Stimulated activated CD8-positive, alpha-beta memory T cell treated with anti-CD3 and anti-CD28 coated beads, Interleukin-4, amount 100 ng/mL, for 1 hour (primary cell): ENCODE measurements around the gene LSM7.

ENCODE experiments used
- DNase-seq, 2 donors: peaks; one replicate each; pipeline ENCODE4 v3.0.0-alpha.2; 2020; ENCODE audit warnings: low read depth in 2 of 2, low spot score in 1 of 2

LSM7 gene

GRCh38 chr19:2328401-2329148, at the start of gene LSM7, which contains the start of gene SPPL2B:
LSM7 (minus strand) TSS chr19:2328586; CDS start chr19:2328566, 20 bp downstream.
SPPL2B (plus strand) TSS chr19:2328684; CDS start chr19:2328710, 26 bp downstream.
- DNase-seq, result peak; percentile 81 to 89

DNA sequence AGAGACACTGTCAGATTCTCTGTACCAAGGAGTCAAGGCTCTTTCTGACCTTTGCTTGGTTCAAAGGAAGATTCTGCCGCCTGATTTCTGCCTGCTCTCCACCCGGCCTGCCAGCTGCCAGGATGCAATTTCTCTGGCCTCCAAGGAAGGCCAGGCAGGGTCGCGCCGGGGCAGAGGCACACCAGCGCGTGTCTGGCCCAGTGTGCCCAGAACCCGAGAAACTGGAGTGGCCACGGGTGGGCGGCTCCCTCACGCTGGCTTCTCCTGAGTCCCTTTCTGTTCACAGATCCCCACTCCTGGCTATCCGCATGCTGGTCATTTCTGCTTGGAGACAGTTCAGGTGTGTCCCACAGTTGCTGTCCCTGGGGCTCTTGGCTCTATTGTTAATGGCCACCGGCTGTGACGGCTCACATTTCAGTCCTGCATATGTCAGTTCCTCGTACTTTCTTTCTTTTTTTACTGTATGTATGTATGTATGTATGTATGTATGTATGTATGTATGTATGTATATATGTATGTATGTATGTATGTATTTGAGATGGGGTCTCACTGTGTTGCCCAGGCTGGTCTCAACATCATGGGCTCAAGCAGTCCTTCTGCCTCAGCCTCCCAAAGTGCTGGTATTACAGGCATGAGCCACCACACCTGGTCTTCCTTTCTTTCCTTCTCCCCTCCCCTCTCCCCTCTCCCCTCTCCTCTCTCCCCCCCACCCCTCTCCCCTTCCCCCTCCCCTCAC, 48.6 kb upstream of the LSM7 start:
- DNase-seq, result no peak

DNA sequence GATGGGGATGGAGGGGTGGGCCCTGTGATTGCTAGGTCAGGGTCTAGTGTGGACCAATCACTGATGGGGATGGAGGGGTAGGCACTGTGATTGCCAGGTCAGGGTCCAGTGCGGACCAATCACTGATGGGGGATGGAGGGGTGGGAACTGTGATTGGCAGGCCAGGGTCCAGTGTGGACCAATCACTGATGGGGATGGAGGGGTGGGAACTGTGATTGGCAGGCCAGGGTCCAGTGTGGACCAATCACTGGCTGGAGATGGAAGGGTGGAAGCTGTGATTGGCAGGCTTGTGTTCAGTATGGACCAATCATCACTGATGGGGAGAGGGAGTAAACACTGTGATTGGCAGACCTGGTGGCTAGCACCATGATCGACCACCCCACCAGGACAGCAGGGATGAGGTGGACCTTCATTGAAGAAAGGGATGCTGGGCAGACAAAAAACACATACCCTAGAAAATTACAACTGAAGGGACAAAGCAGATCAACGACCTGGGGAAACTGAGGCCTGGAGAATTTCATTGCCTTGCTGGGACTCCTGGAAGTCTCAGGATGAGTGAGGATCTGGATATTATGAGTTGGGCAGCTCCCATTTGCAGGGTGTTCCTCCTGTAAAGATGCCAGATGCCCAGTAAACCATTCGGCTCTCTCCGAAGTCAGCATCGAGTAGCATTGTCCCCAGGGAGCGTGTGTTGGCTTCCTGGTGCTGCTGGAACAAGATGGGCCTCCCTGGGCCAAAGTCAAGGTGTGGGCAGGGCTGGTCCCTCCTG, 47.2 kb upstream of the LSM7 start:
- DNase-seq, result no peak

DNA sequence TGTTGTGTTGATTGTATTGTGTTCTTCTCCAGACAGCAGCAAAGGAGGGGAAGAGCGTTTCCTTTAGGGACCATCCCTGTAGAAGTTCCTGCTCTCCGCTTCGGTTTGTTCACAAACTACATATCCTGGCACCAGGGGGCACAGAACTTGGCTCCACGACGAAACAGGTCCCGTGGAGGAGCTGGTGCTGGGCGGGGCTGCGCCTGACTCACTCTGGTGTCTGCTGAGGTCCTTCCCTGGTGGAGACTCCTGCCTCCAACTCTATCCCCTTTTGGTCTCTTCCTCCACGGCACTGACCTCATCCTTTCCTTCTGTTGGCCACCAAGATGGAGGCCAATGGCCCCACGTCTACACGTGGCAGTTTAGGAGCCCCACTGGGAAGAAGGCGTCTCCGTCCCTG, 46.4 kb upstream of the LSM7 start:
- no peak for DNase-seq

- DNase-seq, result no peak
These were observed 43.8 kb upstream of the LSM7 start for GRCh38 chr19:2372076-2372612.

DNA sequence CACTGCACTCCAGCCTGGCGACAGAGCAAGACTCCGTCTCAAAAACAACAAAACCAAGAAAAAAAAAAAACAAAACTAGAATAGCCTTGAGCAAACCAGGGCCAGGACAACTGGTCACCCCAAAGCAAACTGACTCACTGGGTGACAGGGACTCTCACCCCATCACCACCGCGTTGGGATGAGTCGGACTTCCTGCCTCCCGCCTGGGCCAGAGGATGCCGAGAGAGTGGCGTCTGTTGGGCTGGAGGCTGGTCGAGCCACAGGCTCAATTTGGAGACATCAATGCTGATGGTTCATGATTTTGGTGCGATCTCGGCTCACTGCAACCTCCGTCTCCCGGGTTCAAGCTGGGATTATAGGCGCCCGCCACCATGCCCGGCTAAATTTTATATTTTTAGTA, 43.3 kb upstream of the LSM7 start:
- no peak for DNase-seq

DNA sequence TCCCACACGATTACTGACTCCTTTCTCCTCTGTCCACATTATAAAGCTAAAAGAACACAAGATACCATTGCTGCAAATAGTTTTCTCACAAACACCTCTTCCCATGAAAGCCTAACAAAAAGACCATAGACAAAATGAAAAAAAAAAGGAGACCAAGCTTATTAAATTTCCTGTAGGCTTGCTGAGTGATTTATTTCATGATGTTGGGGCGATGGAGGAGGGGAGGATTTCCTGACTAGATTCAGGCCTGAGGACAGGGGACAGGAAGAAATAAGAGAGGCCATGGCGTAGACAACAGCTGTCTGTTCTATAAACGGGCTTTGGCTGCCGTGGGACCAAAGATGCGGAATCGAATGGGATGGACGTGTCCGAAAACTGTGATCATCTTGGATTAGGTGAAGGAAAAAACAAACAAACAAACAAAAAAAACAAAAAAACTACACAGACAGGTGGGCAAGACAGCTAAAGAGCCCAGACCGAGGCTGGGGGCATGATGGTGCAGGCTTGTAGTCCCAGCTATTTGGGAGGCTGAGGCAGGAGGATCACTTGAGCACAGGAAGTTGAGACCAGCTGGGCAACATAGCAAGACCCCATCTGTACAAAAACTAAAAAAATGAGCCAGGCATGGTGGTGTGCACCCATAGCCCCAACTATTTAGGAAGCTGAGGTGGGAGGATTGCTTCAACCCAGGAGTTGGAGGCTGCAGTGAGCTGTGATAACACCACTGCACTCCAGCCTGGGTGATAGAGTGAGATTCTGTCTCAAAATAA, 37.0 kb upstream of the LSM7 start:
- no peak for DNase-seq

- DNase-seq, result no peak
These were observed 35.0 kb upstream of the LSM7 start for GRCh38 chr19:2363419-2363818.

DNA sequence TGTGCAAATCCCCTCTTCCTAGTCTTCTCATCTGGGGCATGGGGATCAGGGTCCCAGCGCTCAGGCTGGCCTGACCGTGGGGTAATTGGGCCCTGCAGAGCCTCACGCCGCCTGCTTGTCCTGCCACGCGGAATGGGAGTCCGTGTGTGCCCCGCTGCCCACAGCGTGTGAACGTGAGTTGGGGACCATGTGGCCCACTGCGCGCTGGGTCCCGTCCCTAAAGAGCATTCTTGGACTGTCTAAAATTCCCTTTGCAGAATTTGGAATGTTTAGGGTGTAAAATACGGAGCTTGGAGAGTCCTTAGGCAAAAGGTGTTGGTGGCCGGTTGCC, 34.5 kb upstream of the LSM7 start:
- no peak for DNase-seq

GRCh38 chr19:2362046-2362969, 33.9 kb upstream of the LSM7 start:
- no peak for DNase-seq

GRCh38 chr19:2361246-2362045, 33.1 kb upstream of the LSM7 start:
- no peak for DNase-seq

DNA sequence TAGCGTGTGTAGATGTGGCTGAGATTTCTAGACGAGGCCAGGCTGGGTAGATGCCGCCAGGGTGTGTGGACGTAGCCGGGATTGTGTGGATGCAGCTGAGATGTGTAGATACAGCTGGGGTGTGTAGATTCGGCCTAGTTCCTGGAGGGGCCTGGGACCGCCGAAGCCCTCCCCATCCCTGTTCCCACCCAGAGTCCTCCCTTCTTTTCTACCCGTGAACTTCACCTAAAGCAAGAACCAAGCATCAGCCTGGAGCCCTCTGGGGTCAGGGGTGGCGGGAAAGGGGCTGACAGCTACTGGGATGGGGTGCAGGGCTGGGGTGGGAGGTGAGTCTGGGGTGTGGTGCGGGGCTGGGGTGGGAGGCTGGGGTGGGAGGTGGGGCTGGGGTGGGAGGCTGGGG, 32.4 kb upstream of the LSM7 start:
- no peak for DNase-seq

GRCh38 chr19:2359992-2360685, 31.8 kb upstream of the LSM7 start, which contains the start of gene TMPRSS9:
TMPRSS9 (plus strand) TSS chr19:2360265; CDS start chr19:2389786, 29,521 bp downstream.
- no peak for DNase-seq

- no peak for DNase-seq
These were observed 30.3 kb upstream of the LSM7 start for GRCh38 chr19:2358548-2359173.

GRCh38 chr19:2357279-2358206, 29.2 kb upstream of the LSM7 start:
- DNase-seq, result no peak

- no peak for DNase-seq
These were observed 27.8 kb upstream of the LSM7 start for GRCh38 chr19:2356036-2356646.
